ENCODE data around the gene VSX2. TPM values are rescaled to one million over a fixed set of nuclear protein-coding genes. Genes with fewer than 3 reads are reported as not detected.

The VSX2 gene
- total RNA-seq, 4 donors from 2014 or later = not detected

DNA sequence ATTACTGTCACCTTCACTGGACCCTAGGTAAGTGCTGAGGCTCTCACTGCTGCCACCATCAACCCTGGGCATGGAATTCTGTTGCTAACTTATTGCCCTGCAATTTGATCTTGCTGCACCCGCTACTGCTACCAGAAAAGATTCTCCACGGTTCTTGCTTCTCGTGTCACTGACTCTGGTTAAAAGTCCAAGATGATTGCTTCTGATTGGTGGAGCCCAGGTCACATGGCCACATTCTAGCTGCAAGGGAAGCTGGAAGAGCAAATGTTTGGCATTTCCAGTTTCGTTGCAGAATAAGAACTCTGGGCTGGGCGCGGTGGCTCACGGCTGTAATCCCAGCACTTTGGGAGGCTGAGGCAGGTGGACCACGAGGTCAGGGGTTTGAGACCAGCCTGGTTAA, 7.5 kb upstream of the VSX2 start:
- intact Hi-C loops (cut with DNase I) = no loop called here
- H3K9me3 ChIP-seq = peaks cover 0 to 13% (median 4%) of the 10 kb centered on the region in 4 donors

DNA sequence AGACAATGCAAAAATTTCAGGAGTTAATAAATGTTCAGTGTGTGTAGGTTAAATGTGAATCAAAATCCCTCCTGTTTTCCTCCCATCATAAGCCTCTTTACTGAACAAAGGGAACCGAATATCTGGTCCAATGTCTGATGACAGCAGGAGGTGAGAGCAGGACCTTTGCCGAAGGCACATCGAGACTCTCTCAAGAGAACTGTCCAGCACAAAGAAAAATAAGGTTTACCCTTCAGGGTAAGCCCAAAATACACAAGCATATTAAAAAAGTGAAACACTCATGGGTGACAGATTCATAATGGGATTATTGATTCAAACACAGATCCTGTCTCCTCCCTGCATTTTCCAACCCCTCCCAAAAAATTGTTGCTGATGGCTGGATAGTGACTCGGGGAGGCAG, 4.2 kb upstream of the VSX2 start:
- no peak for DNase-seq (ENCODE audit: extremely low spot score)
- H3K27me3 ChIP-seq = peaks cover 9 to 61% (median 16%) of the 10 kb centered on the region in 4 donors
- WGBS = 77% methylated on average over 4 of the region's 4 CpGs
- intact Hi-C loops (cut with DNase I) = no loop called here
- no peak overlapping the region for H3K27ac ChIP-seq (replicated peaks in 1 of 4)
- H3K9me3 ChIP-seq = peaks cover 0 to 13% (median 4%) of the 10 kb centered on the region in 4 donors
- TF ChIP-seq POLR2AphosphoS5 (IDR thresholded peaks at IDR 0.05) (no peak), EP300 (IDR thresholded peaks at IDR 0.05) (no peak), POLR2A (IDR thresholded peaks at IDR 0.05; ENCODE audit: low read depth) (no peak)
- TF ChIP-seq, protein P1, sequence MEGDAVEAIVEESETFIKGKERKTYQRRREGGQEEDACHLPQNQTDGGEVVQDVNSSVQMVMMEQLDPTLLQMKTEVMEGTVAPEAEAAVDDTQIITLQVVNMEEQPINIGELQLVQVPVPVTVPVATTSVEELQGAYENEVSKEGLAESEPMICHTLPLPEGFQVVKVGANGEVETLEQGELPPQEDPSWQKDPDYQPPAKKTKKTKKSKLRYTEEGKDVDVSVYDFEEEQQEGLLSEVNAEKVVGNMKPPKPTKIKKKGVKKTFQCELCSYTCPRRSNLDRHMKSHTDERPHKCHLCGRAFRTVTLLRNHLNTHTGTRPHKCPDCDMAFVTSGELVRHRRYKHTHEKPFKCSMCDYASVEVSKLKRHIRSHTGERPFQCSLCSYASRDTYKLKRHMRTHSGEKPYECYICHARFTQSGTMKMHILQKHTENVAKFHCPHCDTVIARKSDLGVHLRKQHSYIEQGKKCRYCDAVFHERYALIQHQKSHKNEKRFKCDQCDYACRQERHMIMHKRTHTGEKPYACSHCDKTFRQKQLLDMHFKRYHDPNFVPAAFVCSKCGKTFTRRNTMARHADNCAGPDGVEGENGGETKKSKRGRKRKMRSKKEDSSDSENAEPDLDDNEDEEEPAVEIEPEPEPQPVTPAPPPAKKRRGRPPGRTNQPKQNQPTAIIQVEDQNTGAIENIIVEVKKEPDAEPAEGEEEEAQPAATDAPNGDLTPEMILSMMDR (IDR thresholded peaks at IDR 0.05) = no peak
- H3K4me1 ChIP-seq = peaks cover 9 to 10% (median 9%) of the 10 kb centered on the region in 4 donors
- no peaks in the 10 kb centered on the region for H3K36me3 ChIP-seq
- H3K4me3 ChIP-seq = no peak overlapping the region

More for the DNA sequence above, 7.5 kb upstream of the VSX2 start:
- WGBS = 77% methylated on average over 8 of the region's 8 CpGs
- no peak for DNase-seq (ENCODE audit: extremely low spot score)
- no peak overlapping the region for H3K27ac ChIP-seq (replicated peaks in 1 of 4)
- no peaks in the 10 kb centered on the region for H3K36me3 ChIP-seq
- H3K4me3 ChIP-seq = no peak overlapping the region
- H3K4me1 ChIP-seq = no peaks in the 10 kb centered on the region
- TF ChIP-seq EP300 (IDR thresholded peaks at IDR 0.05) (no peak), POLR2A (IDR thresholded peaks at IDR 0.05; ENCODE audit: low read depth) (no peak), POLR2AphosphoS5 (IDR thresholded peaks at IDR 0.05) (no peak)
- TF ChIP-seq, protein P1 (IDR thresholded peaks at IDR 0.05) = no peak
- peaks cover 0 to 48% (median 0%) of the 10 kb centered on the region in 4 donors for H3K27me3 ChIP-seq

GRCh38 chr14:74237441-74237840, 1.8 kb upstream of the VSX2 start:
- WGBS = 70% methylated on average over 4 of the region's 4 CpGs
- H3K9me3 ChIP-seq = peaks cover 0 to under 1% (median 0%) of the 10 kb centered on the region in 4 donors
- peaks cover 18 to 78% (median 41%) of the 10 kb centered on the region in 4 donors for H3K27me3 ChIP-seq
- intact Hi-C loops (cut with DNase I) = no loop called here
- TF ChIP-seq, protein P1 (IDR thresholded peaks at IDR 0.05) = no peak
- TF ChIP-seq POLR2A (IDR thresholded peaks at IDR 0.05; ENCODE audit: low read depth) (no peak), EP300 (IDR thresholded peaks at IDR 0.05) (no peak), POLR2AphosphoS5 (IDR thresholded peaks at IDR 0.05) (no peak)
- peaks cover 30 to 31% (median 31%) of the 10 kb centered on the region in 4 donors for H3K4me1 ChIP-seq
- no peak overlapping the region for H3K27ac ChIP-seq (replicated peaks in 1 of 4)
- H3K36me3 ChIP-seq = no peaks in the 10 kb centered on the region
- no peak for DNase-seq (ENCODE audit: extremely low spot score)
- H3K4me3 ChIP-seq = no peak overlapping the region

GRCh38 chr14:74239848-74240793, 872 bp downstream of the VSX2 start:
- no peak overlapping the region for H3K27ac ChIP-seq (replicated peaks in 1 of 4)
- peak overlapping the region; percentile 40 to 51 (median 44) for H3K4me3 ChIP-seq
- no peaks in the 10 kb centered on the region for H3K36me3 ChIP-seq
- peaks cover 30 to 31% (median 31%) of the 10 kb centered on the region in 4 donors for H3K4me1 ChIP-seq
- H3K27me3 ChIP-seq = peaks cover 18 to 87% (median 58%) of the 10 kb centered on the region in 4 donors
- DNase-seq (ENCODE audit: extremely low spot score) = no peak
- no peaks in the 10 kb centered on the region for H3K9me3 ChIP-seq
- TF ChIP-seq POLR2A (IDR thresholded peaks at IDR 0.05; ENCODE audit: low read depth) (no peak), POLR2AphosphoS5 (IDR thresholded peaks at IDR 0.05) (peak; percentile 21 to 48), EP300 (IDR thresholded peaks at IDR 0.05) (no peak)
- 6% methylated on average over 38 of the region's 94 CpGs for WGBS
- intact Hi-C loops (cut with DNase I) = no loop called here

Measured in esophagus muscularis mucosa (tissue), 4 donors.